Fibroblast of lung (primary cell): ENCODE results near the gene METTL23. TPM values are rescaled to one million over a fixed set of nuclear protein-coding genes. Genes with fewer than 3 reads are reported as not detected.

ENCODE experiments used
- DNase-seq, 2 donors: peaks; one replicate each; pipeline versions ENCODE4 v3.0.0 to v3.0.0-alpha.2; 2010; ENCODE audit warnings: low read depth in 2 of 2
- H2AFZ ChIP-seq: 2 replicates; pipeline ENCODE4 v1.5.1; 2012; ENCODE audit warnings: low read length, control low read depth, inconsistent platforms
- H3K27ac ChIP-seq: 2 replicates; pipeline ENCODE4 v1.5.1; 2011; ENCODE audit warnings: low read length, control low read depth; ENCODE audit not compliant: insufficient read depth
- H3K27me3 ChIP-seq: 2 replicates; pipeline ENCODE4 v1.5.1; 2011; ENCODE audit warnings: mild to moderate bottlenecking, low read length; ENCODE audit not compliant: control insufficient read depth, insufficient read depth
- H3K36me3 ChIP-seq: 2 replicates; pipeline ENCODE4 v1.5.1; 2011; ENCODE audit warnings: low read length; ENCODE audit not compliant: control insufficient read depth, insufficient read depth
- H3K4me1 ChIP-seq: 2 replicates; pipeline ENCODE4 v1.5.1; 2011; ENCODE audit warnings: low read length; ENCODE audit not compliant: control insufficient read depth, insufficient read depth; ENCODE audit errors: extremely low read depth
- H3K4me2 ChIP-seq: 2 replicates; pipeline ENCODE4 v1.5.1; 2011; ENCODE audit warnings: low read length, control low read depth; ENCODE audit not compliant: insufficient read depth; ENCODE audit errors: extremely low read depth
- H3K4me3 ChIP-seq, 4 experiments: fragments of 200-600 bp in 1 of 4; sonication (generic) in 1 of 4; replicated peaks in 1 of 4; 2 replicates each; pipeline ENCODE4 v1.5.1; 2011 to 2016; ENCODE audit warnings: low read length in 4 of 4, low read depth in 3 of 4, mild to moderate bottlenecking in 3 of 4, control low read depth in 2 of 4, inconsistent platforms in 1 of 4, mixed read lengths in 1 of 4; ENCODE audit not compliant: insufficient read depth in 1 of 4; ENCODE audit errors: control extremely low read depth in 1 of 4
- H3K79me2 ChIP-seq: 2 replicates; pipeline ENCODE4 v1.5.1; 2012; ENCODE audit warnings: mild to moderate bottlenecking, low read length, inconsistent platforms; ENCODE audit not compliant: control insufficient read depth, insufficient read depth
- H3K9ac ChIP-seq: 2 replicates; pipeline ENCODE4 v1.5.1; 2011; ENCODE audit warnings: mild to moderate bottlenecking, low read length, control low read depth; ENCODE audit not compliant: insufficient read depth
- H3K9me3 ChIP-seq: 2 replicates; pipeline ENCODE4 v1.5.1; 2012; ENCODE audit warnings: low read depth, low read length; ENCODE audit not compliant: control insufficient read depth, insufficient read depth
- H4K20me1 ChIP-seq: 2 replicates; pipeline ENCODE4 v1.5.1; 2011; ENCODE audit warnings: low read length; ENCODE audit not compliant: control insufficient read depth, insufficient read depth; ENCODE audit errors: extremely low read depth
- CTCF ChIP-seq, 2 donors: IDR thresholded peaks in 1 of 2; conservative IDR thresholded peaks in 1 of 2; 1 replicate in 1 of 2; 2 replicates in 1 of 2; pipeline ENCODE4 v1.5.1; 2011 to 2012; ENCODE audit warnings: low read length in 2 of 2, control low read depth in 1 of 2, inconsistent platforms in 1 of 2, low read depth in 1 of 2, mild to moderate bottlenecking in 1 of 2
- EZH2 ChIP-seq: IDR thresholded peaks from 2 replicates; pipeline ENCODE4 v1.5.1; 2012; ENCODE audit warnings: low read length, control low read depth, mild to moderate bottlenecking; ENCODE audit errors: missing control alignments
- polyA plus RNA-seq, 2 donors: library from polyadenylated mRNA; depleted of rRNA in 1 of 2; stranded (reverse) in 1 of 2; unstranded in 1 of 2; fragments of >200 nt; gene quantifications; 2 replicates each; pipeline ENCODE4 v1.2.1, GENCODE V29; 2011 to 2012; ENCODE audit warnings: missing spikeins in 1 of 2
- total RNA-seq: library from RNA; depleted of rRNA; stranded (reverse); fragments of >200 nt; gene quantifications from 2 replicates; pipeline ENCODE4 v1.2.1, GENCODE V29; 2014

The METTL23 gene
- total and polyA plus RNA-seq, 2 donors (not counting 1 experiment from before 2014, with no cell fraction given) = 26.4 to 35.1 TPM

- Histone ChIP-seq H3K4me1 (peaks cover 2% of the 10 kb centered on the region), H2AFZ (no peak overlapping the region), H3K9ac (no peak overlapping the region), H3K27ac (no peak overlapping the region), H3K4me2 (no peak overlapping the region), H3K4me3 (no peak overlapping the region), H4K20me1 (no peaks in the 10 kb centered on the region), H3K36me3 (peaks cover 2% of the 10 kb centered on the region), H3K79me2 (no peaks in the 10 kb centered on the region), H3K9me3 (no peaks in the 10 kb centered on the region), H3K27me3 (no peaks in the 10 kb centered on the region)
- no peak for DNase-seq
- TF ChIP-seq CTCF (conservative IDR thresholded peaks at IDR 0.05 in 1 of 2, IDR thresholded peaks at IDR 0.05 in 1 of 2; ENCODE audit: low read depth in 1 of 2, low read length in 2 of 2) = no peak
- TF ChIP-seq EZH2 = no peak
Observed at GRCh38 chr17:76775021-76775600, 48.5 kb downstream of the METTL23 start.

DNA sequence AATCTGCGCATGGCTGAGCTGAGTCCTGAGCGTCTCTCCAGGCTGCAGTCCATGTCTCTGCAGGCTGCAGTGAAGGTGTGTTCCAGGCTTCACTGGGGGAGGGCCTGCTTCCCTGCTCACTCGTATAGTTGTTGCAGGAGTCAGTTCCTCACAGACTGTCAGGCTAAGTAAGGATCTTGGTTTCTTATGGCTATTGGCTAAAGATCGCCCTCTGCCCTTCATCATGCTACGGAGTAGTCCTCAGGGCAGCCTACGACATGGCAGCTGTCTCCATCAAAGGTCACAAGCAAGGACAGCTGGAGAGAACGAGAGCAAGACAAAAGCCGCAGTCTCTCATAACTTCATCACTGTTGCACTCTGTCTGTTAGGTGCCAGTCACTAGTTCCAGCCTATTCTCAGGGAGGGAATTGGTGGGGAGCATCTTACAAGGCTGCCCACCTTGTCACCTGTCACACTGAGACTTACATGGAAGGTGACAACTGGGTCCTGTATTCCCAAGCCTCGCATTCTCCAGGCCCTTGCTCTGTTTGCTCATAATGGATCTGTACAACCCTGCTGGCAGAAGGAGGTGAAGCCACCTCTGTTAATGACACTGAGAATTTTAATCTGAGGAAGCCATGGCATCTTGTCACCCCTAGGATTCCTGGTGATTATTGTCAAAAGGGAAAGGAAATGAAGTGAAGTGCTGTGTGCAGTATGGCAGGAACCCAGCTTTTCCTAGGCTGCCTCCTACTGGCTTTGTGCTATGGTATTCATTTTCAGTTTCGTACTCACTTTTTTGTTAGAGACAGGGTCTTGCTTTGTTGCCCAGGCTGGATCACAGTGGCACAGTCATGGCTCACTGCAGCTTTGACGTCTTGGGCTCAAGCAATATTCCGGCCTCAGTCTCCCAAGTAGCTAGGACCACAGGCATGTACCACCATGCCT, 54.7 kb downstream of the METTL23 start:
- Histone ChIP-seq H3K27me3 (no peaks in the 10 kb centered on the region), H3K4me1 (no peaks in the 10 kb centered on the region), H3K9me3 (no peaks in the 10 kb centered on the region), H3K36me3 (peaks cover 2% of the 10 kb centered on the region), H3K4me2 (no peak overlapping the region), H3K4me3 (no peak overlapping the region), H4K20me1 (no peaks in the 10 kb centered on the region), H3K79me2 (no peaks in the 10 kb centered on the region), H2AFZ (no peak overlapping the region), H3K9ac (no peak overlapping the region), H3K27ac (no peak overlapping the region)
- TF ChIP-seq EZH2 = no peak
- no peak for TF ChIP-seq CTCF (conservative IDR thresholded peaks at IDR 0.05 in 1 of 2, IDR thresholded peaks at IDR 0.05 in 1 of 2; ENCODE audit: low read depth in 1 of 2, low read length in 2 of 2)
- DNase-seq = no peak

GRCh38 chr17:76783146-76783545, 56.5 kb downstream of the METTL23 start:
- H3K9me3 ChIP-seq = no peaks in the 10 kb centered on the region
- no peak overlapping the region for H3K4me3 ChIP-seq
- DNase-seq = no peak
- no peak overlapping the region for H3K4me2 ChIP-seq
- no peaks in the 10 kb centered on the region for H4K20me1 ChIP-seq
- TF ChIP-seq CTCF (conservative IDR thresholded peaks at IDR 0.05 in 1 of 2, IDR thresholded peaks at IDR 0.05 in 1 of 2; ENCODE audit: low read depth in 1 of 2, low read length in 2 of 2) = no peak
- no peak for TF ChIP-seq EZH2
- H3K9ac ChIP-seq = no peak overlapping the region
- H3K27me3 ChIP-seq = no peaks in the 10 kb centered on the region
- no peak overlapping the region for H2AFZ ChIP-seq
- H3K79me2 ChIP-seq = no peaks in the 10 kb centered on the region
- no peak overlapping the region for H3K27ac ChIP-seq
- peaks cover 4% of the 10 kb centered on the region for H3K4me1 ChIP-seq
- H3K36me3 ChIP-seq = peaks cover 2% of the 10 kb centered on the region
